Subcutaneous adipose tissue (tissue), 4 donors: ENCODE measurements around the gene IPP. TPM values are rescaled to one million over a fixed set of nuclear protein-coding genes. Genes with fewer than 3 reads are reported as not detected.

Experiments
- CTCF ChIP-seq: fragments of 450-650 bp; IDR thresholded peaks from one replicate; pipeline ENCODE4 v1.5.1; 2016; ENCODE audit warnings: low read depth, mild to moderate bottlenecking, control low read depth, antibody characterized with exemption, moderate library complexity
- total RNA-seq, 4 donors: library from RNA; depleted of rRNA; stranded (reverse); fragments of >200 nt; gene quantifications; one replicate each; pipeline ENCODE4 v1.1.0, GENCODE V29; 2016

IPP gene
- total RNA-seq = 10 to 100 TPM in 2 of 4 donors, 1 to 10 TPM in 2; 7.3 to 11.4 (median 10.1) TPM

- no peak for TF ChIP-seq CTCF
Observed at GRCh38 chr1:45750298-45751038, at the start of gene IPP. IPP (minus strand) TSS chr1:45750653; CDS start chr1:45746411, 4,242 bp downstream.

GRCh38 chr1:45796946-45797345 is 46.5 kb upstream of the IPP start:
- TF ChIP-seq CTCF = no peak

- TF ChIP-seq CTCF = no peak
Observed at GRCh38 chr1:45796381-45796780, 45.9 kb upstream of the IPP start.

GRCh38 chr1:45793942-45794604 is 43.6 kb upstream of the IPP start:
- no peak for TF ChIP-seq CTCF

- no peak for TF ChIP-seq CTCF
Observed at GRCh38 chr1:45792744-45793143, 42.3 kb upstream of the IPP start.

GRCh38 chr1:45789601-45790000 is 39.1 kb upstream of the IPP start:
- no peak for TF ChIP-seq CTCF

- TF ChIP-seq CTCF = no peak
Observed at GRCh38 chr1:45787905-45788304, 37.5 kb upstream of the IPP start.
